ENCODE measurements around the gene PKP3. TPM values are rescaled to one million over a fixed set of nuclear protein-coding genes. Genes with fewer than 3 reads are reported as not detected.

Gene PKP3
- total and polyA plus RNA-seq, 9 of the 15 experiments (the other 6 are each of a cell fraction or from before 2014, with no cell fraction given) = 0.11 to 110 (median 30.7) TPM

DNA sequence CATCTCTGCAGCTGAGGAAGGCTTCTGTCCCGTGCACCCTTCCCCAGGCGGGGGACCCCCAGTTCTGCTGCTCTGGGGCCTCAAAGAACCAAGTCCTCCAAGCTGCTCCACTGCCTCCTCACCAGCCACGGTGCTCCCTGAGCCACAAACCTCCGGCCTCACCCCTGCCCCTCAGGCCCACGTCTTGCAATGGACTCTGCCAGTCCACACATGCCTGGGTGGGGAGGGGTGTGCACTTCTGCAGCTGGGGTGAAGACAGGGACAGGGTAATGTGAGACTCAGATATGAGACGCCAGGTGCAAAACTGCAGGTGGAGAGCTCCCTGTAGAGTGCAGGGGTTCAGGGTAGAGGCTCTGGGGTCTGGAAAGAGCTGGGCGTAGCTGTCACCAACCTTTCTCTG is 52.9 kb downstream of the PKP3 start:
- Histone ChIP-seq H3K36me3 (ENCODE audit: control insufficient read depth, insufficient read depth, low read length) (peaks cover 9% of the 10 kb centered on the region; the same call in 1 of the 3 replicates), H3K4me1 (replicated peaks in 1 of 2; ENCODE audit: control insufficient read depth in 2 of 2, insufficient read depth in 2 of 2, low read length in 2 of 2) (peaks cover 33 to 80% of the 10 kb centered on the region in 2 experiments; a peak in 4 of 5 replicates), H3K79me2 (ENCODE audit: control insufficient read depth, insufficient read depth, low read length) (peaks cover 36% of the 10 kb centered on the region), H3K27me3 (ENCODE audit: control insufficient read depth in 2 of 2, insufficient read depth in 2 of 2, low read length in 2 of 2) (no peaks in the 10 kb centered on the region), H3K4me2 (ENCODE audit: insufficient read depth, low read length) (no peak overlapping the region), H3K9ac (ENCODE audit: insufficient read depth in 1 of 2, low read depth in 2 of 2, low read length in 2 of 2) (peak overlapping the region in 1 of 2 experiments; percentile 87; a peak in 2 of 4 replicates), H3K9me3 (replicated peaks; ENCODE audit: control insufficient read depth, insufficient read depth, low read depth, low read length) (no peaks in the 10 kb centered on the region), H2AFZ (ENCODE audit: low read depth, low read length) (peak overlapping the region; percentile 67), H4K20me1 (replicated peaks; ENCODE audit: control insufficient read depth, insufficient read depth, low read length) (no peaks in the 10 kb centered on the region), H3K9me1 (ENCODE audit: control insufficient read depth, insufficient read depth, low read length) (no peaks in the 10 kb centered on the region), H3K4me3 (no peak overlapping the region), H3K27ac (ENCODE audit: extremely low read depth, low read depth, low read length) (no peak overlapping the region)
- FAIRE-seq = no peak
- no peak for DNase-seq (ENCODE audit: extremely low read depth in 1 of 4, low spot score in 3 of 4)
- WGBS (ENCODE audit: insufficient coverage, low coverage, missing lambda C conversion rate) = 55% methylated on average over 7 of the region's 7 CpGs
- in situ Hi-C loops (cut with MboI) = no loop called here
- CTCF ChIA-PET (ENCODE audit: low intra/inter-chr PET ratio) = no interaction called here
- TF ChIP-seq CBFA2T3 (IDR thresholded peaks at IDR 0.05) = peak; percentile 32; the same call in 1 of the 2 replicates
- TF ChIP-seq ERF (CRISPR knock-in tag; IDR thresholded peaks at IDR 0.05) = no peak
- TF ChIP-seq, protein P1, sequence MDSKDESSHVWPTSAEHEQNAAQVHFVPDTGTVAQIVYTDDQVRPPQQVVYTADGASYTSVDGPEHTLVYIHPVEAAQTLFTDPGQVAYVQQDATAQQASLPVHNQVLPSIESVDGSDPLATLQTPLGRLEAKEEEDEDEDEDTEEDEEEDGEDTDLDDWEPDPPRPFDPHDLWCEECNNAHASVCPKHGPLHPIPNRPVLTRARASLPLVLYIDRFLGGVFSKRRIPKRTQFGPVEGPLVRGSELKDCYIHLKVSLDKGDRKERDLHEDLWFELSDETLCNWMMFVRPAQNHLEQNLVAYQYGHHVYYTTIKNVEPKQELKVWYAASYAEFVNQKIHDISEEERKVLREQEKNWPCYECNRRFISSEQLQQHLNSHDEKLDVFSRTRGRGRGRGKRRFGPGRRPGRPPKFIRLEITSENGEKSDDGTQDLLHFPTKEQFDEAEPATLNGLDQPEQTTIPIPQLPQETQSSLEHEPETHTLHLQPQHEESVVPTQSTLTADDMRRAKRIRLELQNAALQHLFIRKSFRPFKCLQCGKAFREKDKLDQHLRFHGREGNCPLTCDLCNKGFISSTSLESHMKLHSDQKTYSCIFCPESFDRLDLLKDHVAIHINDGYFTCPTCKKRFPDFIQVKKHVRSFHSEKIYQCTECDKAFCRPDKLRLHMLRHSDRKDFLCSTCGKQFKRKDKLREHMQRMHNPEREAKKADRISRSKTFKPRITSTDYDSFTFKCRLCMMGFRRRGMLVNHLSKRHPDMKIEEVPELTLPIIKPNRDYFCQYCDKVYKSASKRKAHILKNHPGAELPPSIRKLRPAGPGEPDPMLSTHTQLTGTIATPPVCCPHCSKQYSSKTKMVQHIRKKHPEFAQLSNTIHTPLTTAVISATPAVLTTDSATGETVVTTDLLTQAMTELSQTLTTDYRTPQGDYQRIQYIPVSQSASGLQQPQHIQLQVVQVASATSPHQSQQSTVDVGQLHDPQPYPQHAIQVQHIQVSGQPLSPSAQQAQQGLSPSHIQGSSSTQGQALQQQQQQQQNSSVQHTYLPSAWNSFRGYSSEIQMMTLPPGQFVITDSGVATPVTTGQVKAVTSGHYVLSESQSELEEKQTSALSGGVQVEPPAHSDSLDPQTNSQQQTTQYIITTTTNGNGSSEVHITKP (IDR thresholded peaks at IDR 0.05; ENCODE audit: partially characterized antibody) = peak; percentile 8
- no peak for ATAC-seq
- BruUV-seq (replicated peaks) = no TSS peak
- POLR2A ChIA-PET = interaction anchor here (0.6 to 1.9 kb wide), 3 partner anchors 13 to 79 kb away, joined by 3 to 6 read pairs (median 4); no protein-coding TSS in a partner anchor
- intact Hi-C loops (cut with micrococcal nuclease) = loop anchor here (5.0 kb wide), 1 partner anchor 55 kb away; the partner anchor contains the start of gene PKP3

Measured in K562 (cell line).